Medulla oblongata (tissue), 1 donor: Measurements from ENCODE around the gene MED15.
"Not testable (repeated sequence)": the region's sequence is repeated elsewhere in the genome, so short reads cannot be mapped to it uniquely, and the experiment has no call there.

Experiments
- DNase-seq: peaks from one replicate; pipeline ENCODE4 v3.0.0-alpha.2; 2015; ENCODE audit errors: extremely low spot score

The MED15 gene

GRCh38 chr22:20582520-20583361, 75.3 kb downstream of the MED15 start:
- DNase-seq: no peak

GRCh38 chr22:20583471-20583922, 76.1 kb downstream of the MED15 start:
- DNase-seq: peak; percentile 66

DNA sequence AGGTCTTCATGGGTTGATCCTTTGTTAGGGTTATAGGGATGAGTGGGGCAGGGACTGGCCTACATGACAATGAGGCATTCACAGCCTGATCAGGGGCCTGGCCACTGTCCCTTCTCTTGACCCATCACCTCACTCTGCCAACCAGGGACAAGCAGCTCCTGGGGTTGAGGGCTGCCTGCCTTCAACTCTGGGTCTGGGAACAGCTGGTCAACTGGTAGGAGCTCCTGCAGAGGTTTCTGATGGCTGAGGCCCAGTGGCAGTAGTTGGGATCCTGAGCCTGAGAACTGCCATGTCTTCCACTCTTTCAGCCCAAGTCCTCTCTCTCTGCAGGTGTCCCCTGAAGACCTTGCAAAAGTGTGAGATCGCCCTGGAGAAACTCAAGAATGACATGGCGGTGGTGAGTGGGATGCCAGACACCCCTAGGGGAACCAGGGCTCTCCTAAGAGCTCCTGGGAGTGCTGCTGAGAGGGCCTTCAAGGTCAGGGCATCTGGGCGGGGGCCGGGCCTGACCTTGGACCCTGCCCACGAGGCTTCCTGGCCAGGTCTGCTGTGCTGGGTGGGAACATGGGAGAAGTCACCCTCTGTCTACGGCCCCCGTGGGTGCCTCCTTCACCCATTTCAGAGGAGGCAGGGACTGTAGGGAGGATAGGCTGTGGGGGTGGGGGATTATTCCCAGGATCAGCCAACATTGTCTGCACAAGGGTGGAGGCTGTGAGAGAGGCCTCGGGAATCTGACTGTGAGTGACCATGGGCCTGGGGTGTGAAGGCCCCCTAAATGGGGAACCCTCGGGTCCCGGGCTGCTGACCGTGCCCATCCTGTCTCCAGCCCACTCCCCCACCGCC, 76.8 kb downstream of the MED15 start:
- DNase-seq: no peak

GRCh38 chr22:20584872-20585638, 77.6 kb downstream of the MED15 start:
- DNase-seq: no peak

- no peak for DNase-seq
These were observed 78.4 kb downstream of the MED15 start for GRCh38 chr22:20585639-20586402.

GRCh38 chr22:20586403-20586745, 79.0 kb downstream of the MED15 start:
- DNase-seq: no peak

GRCh38 chr22:20587206-20587958, 80.0 kb downstream of the MED15 start:
- no peak for DNase-seq

DNA sequence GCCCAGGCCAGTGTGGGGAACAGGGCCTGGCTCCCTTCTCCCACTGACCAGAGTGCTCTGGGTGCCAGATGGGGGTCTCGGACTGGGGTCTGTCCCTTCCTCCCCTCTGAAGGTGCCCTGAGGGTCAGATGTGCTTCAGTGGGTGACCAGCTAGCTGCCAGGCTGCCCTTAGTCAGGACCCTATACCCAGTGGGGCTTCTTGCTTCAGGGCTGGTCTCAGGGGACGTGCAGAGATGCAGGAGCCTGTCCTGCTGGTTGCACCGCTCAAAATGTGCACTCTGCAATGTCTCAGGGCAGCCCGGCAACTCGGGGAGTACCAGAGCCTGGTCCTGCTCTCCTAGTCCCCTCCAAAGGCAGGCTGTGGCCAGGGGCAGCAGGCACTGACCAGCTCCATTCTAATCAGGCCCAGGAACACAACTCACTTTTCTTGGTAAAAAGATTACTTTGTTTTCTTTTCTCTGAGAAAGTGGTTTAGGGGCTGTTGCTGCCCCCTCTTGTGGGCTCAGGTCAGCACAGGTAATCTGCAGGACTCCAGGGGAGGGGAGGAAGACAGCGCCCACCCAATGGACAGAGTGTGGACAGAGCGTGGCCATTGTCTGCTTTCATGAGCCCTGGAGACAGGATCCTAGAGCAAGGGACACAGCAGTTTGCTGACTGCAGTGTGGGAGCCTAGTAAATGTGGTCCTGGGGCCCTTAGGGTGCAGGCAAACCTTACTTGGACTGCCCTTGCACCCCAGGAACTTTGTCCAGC, 80.9 kb downstream of the MED15 start:
- DNase-seq: no peak

- DNase-seq: no peak
These were observed 81.6 kb downstream of the MED15 start for GRCh38 chr22:20588843-20589581.

DNA sequence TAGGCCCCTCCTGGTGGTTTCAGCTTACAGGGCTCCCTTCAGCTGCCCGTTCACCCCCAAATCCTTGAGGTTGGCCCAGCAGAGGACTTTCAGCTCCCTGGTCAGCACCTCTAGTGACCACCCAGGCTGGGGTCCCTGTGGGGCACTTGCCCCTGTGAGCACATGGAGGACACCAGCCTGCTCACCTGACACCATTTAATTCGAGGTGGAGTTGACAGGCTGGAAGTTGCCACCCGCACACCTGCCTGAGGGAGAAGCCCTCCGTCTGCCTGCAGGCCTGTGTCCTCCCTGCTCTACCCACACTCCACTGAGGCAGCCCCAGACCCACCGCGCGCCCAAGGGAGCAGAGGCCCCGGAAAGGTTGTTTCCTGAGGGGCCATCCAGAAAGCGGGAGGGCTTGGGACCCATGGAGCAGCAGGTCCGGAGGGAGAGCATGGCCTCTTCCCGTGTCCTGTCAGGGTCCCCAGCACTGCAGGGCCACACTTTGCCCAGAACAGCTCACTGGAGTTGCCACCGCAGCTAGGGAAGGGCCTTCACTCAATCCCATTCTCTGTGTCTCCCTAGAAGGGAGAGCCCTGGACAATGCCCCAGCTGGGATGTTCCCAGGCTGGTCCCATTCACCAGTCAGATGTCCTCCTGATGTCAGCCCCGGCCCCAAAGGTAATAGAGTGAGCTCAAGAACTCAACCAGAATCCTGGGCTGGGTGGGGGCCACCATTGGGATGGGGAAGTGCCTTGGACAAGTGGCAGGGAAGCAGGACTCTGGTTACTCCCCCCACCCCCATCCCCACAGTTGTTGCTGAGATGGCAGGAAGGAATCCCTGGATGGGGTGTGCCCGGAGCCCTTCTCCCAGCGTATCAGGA, 82.4 kb downstream of the MED15 start:
- DNase-seq: no peak

DNA sequence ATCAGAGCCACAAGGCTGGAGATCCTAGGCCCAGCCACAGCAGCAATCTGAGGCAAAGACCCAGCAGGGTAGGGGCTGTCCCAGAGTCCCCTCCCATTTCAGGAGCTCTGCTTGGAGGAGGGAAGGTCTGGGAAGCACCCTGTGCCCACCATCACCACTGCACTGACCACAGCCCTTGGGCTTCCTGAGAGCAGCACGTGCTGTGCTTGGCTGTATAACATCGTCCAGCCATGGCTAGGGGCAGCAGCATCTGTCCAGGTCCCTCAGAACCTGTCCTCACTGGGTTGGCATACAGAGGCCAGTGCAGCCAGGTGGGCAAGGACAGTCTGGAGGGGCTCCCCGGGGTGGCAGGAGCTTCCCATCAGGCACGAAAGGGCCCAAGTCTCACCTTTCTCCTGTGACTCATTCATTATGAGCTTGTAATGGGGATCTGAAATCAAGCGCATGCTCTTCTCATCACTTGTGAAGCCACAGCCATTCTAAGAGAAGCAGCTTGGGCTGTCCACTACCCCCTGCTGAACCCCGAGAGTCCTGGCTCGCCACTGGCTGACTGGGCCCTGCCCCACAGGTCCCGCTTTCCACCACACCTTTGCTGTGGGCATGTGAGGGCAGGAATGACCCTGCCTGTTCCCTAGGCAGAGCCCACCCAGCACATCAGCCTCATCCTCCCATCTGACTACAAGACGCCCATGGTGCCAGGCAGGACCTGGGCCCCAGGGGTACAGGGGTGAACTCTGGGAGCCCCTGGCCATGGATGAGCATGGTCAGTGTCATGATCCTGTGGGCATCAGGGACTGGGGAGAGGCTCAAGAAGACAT, 83.3 kb downstream of the MED15 start:
- no peak for DNase-seq

DNA sequence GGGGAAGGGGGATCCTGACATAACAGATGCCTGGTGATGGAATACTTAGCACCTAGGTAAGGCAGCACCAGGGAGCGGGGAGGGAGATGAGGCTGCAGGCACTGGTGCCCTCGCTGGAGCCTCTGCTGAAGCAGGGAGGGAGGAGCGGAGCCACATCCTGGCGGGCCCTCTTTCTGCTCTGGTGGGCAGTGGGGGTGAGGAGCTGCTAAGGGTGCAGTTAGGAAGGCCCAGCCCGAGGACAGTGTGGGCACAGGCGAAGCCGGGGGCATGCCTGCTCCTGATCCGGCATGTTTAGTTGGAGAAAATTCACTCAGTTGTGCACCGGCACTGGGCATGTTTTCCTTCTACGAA, 83.9 kb downstream of the MED15 start:
- no peak for DNase-seq

DNA sequence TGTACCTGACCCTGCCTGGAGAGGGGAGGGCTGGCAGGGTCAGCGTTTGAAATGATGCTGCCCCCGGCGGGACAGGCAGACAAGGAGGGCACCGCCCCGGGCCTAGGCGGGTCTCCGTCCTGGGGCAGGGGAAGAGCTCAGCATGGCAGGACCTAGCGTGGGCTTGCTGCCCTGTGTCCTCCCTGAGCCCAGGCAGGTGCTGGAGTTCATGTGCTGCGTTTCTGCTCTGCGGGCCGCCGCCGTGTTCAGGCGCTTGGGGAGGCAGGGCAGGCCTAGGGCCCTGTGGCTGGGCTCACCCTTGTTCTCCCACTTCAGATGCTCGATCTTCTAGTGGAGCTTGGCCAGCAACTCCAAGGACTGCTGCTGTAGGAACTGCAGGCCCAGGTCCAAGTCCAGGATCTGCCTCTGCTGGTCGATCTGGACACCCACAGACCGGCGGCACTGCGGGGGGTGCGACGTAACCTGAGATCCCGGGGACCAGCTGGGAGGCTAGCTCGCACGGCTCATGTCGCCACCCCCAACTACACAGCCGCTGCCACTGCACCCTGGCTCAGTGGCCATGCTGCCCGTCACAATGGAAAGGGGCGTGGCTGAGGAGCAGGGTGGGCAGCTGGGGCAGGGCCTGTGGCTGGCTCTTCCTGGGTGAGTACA, 84.4 kb downstream of the MED15 start:
- no peak for DNase-seq

GRCh38 chr22:20594038-20594437, 86.6 kb downstream of the MED15 start:
- not testable (repeated sequence) for DNase-seq

DNA sequence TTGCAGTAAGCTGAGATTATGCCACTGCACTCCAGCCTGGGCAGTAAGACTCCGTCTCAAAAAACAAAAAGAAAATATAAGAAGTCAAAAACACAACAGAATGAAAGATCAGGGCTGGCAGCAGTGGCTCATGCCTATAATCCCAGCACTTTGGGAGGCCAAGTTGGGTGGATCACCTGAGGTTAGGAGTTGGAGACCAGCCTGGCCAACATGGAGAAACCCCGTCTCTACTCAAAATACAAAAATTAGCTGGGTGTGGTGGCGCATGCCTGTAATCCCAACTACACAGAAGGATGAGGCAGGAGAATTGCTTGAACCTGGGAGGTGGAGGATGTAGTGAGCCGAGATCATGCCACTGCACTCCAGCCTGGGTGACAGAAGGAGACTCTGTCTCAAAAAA, 87.1 kb downstream of the MED15 start:
- DNase-seq: not testable (repeated sequence)

DNA sequence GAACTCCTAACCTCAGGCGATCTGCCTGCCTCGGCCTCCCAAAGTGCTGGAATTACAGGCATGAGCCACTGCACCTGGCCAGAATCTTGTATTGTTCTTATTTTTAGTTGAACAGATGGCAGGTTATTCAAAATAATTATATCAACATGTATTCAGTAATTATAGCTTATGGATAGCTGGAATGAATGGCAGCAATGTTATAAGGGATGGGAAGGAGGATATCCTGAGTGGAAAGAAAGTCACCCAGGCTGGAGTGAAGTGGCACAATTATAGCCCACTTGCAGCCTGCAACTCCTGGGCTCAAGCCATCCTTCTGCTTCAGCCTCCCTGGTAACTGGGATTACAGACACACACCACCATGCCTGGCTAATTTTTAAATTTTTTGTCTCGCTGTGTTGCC, 88.1 kb downstream of the MED15 start:
- DNase-seq: no peak

GRCh38 chr22:20599117-20599516, 91.7 kb downstream of the MED15 start:
- no peak for DNase-seq
